ENCODE measurements around the gene UBL5.
A peak's percentile ranks its signal among the peaks of the same experiment; 100 is the strongest.
"Not testable (repeated sequence)": the region's sequence is repeated elsewhere in the genome, so short reads cannot be mapped to it uniquely, and the experiment has no call there.

UBL5 gene

DNA sequence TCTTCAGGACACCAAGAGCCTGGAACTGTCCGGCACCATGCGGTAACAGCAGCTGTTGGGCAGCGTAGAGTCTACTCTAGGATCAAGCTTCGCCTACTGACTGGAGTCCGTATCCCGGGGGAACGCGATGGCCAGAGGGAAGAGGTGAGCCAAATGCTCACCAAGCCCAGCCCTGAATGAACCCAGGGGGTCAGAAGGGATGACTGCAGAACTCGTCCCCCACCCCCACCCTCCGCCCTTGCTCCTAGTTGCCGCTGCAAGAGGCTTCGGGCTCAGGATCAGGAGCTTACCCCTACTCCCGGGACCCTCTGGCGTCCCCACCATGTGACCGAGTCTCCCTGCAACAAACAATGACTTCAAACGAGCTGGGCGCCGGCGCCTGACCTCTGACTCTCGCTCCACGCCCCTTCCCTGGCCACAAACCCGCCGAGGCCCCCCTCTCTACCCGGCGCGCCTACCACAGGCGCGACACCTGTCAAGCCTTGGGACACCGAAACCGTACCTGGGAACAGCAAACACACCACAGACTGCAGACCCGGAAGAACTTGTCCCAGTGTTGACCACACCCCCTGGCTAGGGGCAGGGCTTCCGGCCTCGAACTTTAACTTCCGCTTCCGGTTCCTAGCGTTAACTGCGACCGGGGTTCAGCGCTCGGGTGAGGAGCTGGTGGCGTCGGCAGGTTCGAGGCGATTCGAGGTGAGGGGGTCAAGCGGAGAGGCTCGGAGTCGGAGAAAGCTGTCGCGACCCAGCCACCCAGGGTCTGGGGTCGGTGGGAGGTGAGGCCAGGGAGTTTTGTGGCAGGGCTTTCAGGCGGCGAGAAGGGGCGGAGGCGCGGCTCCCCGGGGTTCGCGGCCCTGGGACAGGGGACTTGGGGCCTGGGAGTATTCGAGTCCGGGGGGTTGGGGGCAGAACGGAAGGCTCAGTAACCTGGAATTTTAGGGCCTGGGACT is at the start of gene UBL5:
UBL5 (plus strand) TSS at position 630 of the 950 bp plus-strand sequence. CDS start 420 bp downstream, outside the sequence.
- peak; percentile 81 to 85 for DNase-seq (ENCODE audit: low read depth in 2 of 2)

DNA sequence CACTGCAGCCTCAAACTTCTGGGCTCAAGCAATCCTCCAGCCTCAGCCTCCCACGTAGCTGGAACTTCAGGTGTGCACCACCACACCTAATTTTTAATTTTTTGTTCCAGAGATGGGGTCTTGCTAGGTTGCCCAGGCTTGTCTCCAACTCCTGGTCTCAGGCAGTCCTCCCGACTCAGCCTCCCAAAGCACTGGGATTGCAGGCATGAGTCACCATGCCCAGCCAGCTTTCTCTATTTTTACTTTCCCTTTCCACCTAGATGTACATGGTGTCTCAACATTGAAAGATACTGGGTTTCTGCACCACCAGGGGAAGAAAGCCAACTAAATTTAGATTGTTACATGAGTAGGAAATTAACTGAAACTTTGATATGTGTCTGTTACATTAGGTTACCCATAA is 45.4 kb upstream of the UBL5 start:
- no peak for DNase-seq (ENCODE audit: low read depth in 2 of 2)

DNA sequence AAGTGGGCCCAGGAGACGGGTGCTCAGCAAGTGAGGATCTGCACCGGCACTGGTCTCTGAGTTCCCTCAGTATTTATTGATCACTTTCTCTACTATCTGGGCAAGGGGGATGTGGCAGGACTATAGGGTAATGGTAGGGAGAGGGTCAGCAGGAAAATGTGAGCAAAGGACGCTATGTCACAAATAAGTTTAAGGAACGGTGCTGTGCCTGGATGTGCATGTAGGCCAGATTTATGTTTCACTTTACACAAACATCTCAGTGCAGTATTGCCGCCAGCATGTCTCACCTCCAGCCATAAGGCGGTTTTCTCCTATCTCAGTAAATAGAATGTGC is 43.6 kb upstream of the UBL5 start:
- not testable (repeated sequence) for DNase-seq (ENCODE audit: low read depth in 2 of 2)

DNA sequence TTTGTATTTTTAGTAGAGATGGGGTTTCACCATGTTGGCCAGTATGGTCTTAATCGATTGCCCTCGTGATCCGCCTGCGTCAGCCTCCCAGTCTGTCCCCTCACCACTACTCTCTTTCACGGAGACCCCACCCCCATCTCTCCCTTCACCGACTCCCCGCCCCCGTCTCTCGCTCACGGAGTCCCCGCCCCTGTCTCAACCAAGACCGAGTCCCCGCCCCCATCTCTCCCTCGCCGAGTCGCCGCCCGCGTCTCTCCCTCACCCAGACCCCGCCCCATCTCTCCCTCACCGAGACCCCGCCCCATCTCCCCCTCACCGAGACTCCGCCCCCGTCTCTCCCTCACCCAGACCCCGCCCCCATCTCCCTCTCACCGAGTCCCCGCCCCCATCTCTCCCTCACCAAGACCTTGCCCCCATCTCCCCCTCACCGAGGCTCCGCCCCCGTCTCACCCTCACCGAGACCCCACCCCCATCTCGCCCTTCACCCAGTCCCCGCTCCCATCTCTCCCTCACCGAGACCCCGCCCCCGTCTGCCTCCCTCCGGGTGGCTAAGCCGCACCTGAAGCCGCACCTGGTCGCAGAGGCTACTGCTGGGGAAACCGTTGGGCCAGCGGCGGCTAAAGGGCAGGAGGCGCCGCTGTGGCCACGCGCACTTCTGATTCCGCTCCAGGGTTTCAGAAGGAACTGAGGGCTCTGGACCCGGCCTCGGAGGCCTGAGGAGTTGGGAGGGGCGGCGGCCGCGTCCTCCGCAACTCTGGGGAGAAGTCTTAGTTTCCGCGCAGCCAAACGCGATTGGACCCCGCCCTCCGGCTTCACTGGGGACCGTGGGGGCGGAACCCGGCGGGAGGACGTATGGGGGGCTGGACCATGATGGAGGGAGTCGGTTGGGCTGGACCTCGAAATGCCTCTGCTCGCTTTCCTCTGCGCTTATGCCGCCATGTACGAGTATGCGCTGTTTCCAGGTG is 42.1 kb upstream of the UBL5 start:
- DNase-seq (ENCODE audit: low read depth in 2 of 2): peak; percentile 94 to 95

DNA sequence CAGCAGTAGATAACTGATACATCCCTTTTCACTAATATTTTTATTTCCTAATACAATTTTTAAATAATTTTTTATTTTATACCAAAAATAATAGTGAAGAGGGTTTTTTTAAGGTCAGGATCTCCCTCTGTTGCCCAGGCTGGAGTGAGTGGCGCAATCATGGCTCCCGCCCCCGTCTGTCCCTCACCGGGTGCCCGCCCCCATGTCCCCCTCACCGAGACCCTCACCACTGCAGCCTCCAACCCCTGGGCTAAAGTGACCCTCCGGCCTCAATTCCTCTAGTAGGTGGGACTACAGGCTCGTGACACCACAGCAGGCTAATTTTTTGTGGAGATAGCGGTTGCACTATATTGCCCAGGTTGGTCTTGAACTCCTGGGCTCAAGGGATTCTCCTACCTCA is 41.4 kb upstream of the UBL5 start:
- no peak for DNase-seq (ENCODE audit: low read depth in 2 of 2)

DNA sequence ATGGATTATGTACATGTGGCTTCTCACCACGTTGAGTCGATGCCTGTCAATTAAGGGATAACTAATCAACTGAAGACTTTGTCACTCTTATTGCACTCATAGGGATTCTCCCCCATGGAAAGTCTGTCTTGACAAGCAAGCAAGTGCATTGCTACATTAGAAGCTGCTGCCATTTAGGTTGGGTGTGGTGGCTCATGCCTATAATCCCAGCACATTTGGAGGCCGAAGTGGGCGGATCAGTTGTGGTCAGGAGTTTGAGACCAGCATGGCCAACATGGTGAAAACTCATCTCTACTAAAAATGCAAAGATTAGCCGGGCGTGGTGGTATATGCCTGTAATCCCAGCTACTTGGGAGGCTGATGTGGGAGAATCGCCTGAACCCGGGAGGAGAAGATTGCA is 40.9 kb upstream of the UBL5 start:
- DNase-seq (ENCODE audit: low read depth in 2 of 2): no peak

DNA sequence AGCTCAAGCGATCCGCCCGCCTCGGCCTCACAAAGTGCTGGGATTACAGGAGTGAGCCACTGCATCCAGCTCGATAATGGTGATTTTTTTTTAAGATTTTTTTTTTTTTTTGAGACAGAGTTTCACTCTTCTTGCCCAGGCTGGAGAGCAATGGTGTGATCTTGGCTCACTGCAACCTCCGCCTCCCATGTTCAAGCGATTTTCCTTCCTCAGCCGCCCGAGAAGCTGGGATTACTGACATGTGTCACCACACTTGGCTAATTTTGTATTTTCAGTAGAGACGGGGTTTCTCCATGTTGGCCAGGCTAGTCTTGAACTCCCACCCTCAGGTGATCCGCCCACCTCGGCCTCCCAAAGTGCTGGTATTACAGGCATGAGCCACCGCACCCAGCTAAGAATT is 39.1 kb upstream of the UBL5 start:
- not testable (repeated sequence) for DNase-seq (ENCODE audit: low read depth in 2 of 2)

DNA sequence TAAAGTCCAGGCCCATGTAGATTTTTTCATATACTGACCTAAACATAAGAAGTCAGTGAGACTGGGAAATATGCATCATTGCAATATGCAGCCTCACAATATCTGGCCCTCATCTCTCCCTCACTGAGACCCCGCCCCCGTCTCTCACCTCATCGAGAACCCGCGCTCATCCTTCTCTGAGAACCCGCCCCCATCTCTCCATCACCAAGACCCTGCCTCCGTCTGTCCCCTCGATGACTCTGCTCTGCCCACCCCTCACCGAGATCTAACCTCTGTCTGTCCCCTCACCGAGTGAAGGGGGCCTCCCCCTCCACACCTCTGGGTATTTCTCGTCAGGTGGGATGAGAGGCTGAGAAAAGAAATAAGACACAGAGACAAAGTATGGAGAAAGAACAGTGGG is 38.7 kb upstream of the UBL5 start:
- DNase-seq (ENCODE audit: low read depth in 2 of 2): no peak

DNA sequence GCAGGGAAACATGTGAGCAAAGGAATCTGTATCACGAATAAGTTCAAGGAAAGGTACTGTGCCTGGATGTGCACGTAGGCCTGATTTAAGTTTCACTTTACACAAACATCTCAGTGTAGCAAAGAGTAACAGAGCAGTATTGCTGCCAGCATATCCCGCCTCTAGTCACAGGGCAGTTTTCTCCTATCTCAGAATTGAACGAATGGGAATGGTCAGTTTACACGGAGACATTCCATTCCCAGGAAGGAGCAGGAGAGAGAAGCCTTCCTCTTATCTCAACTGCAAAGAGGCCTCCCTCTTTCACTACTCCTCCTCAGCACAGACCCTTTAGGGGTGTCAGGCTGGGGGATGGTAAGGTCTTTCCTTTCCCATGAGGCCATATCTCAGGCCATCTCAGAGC is 38.1 kb upstream of the UBL5 start:
- not testable (repeated sequence) for DNase-seq (ENCODE audit: low read depth in 2 of 2)

DNA sequence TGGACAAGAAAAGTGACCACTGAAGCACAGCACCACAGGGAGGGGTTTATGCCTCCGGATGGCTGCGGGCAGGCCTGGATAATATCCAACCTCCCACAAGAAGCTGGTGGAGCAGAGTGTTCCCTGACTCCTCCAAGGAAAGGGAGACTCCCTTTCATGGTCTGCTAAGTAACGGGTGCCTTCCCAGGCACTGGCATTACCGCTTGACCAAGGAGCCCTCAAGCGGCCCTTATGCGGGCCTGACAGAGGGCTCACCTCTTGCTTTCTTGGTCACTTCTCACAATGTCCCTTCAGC is 36.7 kb upstream of the UBL5 start:
- DNase-seq (ENCODE audit: low read depth in 2 of 2): not testable (repeated sequence)

DNA sequence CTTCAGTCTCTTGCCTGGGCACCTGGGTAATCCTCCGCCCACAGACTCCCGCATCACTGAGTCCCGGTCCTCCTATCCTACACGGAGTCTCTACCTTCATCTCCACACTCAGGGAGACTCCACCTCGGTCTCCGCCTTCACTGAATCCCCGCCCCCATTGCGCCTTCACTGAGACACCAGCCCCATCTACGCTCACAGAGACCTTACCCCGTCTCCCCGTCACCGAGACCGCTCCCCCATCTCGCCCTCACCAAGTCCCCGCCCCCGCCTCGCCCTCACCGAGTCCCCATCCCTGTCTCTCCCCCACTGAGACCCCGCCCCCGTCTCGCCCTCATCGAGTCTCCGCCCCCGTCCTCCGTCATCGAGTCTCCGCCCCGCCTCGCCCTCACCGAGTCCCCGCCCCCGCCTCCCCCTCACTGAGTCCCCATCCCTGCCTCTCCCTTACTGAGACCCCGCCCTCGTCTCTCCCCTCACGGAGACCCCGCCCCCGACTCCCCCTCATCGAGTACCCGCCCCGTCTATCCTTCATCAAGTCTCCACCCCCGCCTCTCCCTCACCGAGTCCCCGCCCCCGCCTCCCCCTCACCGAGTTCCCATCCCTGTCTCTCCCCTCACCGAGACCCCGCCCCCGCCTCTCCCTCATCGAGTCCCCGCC is 36.0 kb upstream of the UBL5 start:
- peak; percentile 81 to 85 for DNase-seq (ENCODE audit: low read depth in 2 of 2)

DNA sequence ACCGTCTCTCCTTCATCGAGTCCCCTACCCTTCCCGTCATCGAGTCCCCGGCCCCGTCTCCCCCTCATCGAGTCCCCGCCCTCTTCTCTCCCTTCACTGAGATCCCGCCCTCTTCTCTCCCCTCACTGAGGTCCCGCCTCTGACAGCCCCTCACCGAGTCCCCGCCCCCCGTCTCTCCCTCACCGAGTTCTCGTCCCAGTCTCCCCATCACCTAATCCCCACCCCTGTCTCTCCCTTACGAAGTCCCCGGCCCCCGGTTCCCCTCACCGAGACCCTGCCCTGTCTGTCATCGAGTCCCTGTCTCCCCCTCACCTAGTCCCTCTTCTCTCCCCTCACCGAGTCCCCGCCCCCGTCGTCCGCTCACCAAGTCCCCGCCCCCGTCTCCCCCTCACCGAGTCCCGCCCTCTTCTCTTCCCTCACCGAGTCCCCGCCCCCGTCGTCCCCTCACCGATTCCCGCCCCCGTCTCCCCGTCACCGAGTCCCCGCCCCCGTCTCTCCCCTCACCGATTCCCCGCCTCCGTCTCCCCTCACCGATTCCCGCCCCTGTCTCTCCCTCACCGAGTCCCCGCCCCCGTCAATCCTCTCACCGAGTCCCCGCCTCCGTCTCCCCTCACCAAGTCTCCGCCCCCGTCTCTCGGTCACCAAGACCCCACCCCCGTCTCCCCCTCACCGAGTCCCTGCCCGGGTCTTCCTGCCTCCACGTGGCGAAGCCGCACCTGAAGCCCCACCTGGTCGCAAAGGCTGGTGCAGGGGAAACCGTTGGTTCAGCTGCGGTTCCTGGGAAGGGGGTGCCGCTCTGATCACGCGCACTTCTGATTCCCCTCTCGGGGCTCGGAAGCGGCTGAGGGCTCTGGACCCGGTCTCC is 35.3 kb upstream of the UBL5 start:
- peak; percentile 74 to 84 for DNase-seq (ENCODE audit: low read depth in 2 of 2)

DNA sequence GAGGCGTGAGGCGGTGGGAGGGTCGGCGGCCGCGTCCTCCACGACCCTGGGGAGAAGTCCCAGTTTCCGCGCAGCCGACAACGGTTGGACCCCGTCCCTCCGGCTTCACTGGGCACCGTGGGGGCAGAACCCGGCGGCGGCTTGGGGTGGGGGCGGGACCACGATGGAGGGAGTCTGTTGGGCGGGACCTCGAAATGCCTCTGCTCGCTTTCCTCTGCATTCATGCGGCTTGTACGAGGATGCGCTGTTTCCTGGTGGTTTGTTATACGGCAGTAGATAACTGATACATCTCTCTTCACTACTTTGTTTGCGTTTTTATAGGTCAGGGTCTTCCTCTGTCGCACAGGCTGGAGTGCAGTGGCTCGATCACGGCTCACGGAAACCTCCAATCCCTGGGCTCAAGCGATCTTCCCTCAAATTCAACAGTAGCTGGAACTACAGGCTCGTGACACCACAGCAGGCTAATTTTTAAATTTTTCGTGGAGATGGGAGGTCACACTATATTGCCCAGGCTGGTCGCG is 34.6 kb upstream of the UBL5 start:
- DNase-seq (ENCODE audit: low read depth in 2 of 2): peak; percentile 35 to 54

DNA sequence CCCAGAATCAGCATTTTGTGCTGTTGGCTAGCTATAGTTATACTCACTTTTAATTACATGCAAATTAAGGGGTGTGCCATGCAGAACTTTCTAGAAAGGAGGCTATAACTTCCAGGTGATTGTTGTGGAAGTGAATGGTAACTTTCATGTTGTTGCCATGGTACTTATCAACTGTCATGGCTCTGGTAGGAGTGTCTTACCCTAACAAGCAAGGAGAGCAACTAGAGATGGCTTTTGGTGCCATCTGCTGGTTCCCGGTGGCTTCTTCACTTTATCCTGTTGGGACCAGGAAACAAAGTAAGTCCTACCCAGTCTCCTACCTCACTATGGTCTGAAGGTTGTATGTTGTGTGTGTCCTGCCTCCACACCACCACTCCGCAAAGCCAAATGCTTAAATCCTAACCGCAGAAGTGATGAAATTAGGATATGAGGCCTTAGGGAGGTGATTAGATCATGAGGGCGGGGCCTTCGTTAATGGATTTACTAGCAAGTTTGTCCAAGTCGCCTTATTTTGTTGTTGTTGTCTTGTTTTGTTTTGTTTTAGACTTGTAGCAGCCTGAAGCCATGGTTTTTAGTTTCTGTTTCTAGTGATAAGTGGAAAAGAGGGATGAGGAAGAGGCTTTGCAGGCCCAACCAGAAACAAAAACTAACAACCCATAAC is 31.5 kb upstream of the UBL5 start:
- DNase-seq (ENCODE audit: low read depth in 2 of 2): peak; percentile 66 to 72

DNA sequence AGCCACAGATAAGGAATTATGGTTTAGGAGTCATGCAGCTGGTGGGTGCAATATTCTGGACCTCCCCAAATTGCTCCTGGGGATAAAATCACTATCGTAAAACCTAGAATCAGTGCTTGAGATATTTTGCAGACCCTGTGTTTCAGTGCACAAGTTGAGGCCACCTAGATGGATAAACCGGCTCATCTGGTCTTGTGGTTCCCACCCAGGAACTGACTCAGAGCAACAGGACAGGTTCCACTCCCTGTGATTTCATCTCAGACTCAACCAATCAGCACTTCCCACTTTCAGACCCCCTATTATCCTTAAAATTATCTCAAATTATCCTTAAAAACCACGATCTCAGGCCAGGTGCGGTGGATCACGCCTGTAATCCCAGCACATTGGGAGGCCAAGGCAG is 29.8 kb upstream of the UBL5 start:
- DNase-seq (ENCODE audit: low read depth in 2 of 2): no peak

DNA sequence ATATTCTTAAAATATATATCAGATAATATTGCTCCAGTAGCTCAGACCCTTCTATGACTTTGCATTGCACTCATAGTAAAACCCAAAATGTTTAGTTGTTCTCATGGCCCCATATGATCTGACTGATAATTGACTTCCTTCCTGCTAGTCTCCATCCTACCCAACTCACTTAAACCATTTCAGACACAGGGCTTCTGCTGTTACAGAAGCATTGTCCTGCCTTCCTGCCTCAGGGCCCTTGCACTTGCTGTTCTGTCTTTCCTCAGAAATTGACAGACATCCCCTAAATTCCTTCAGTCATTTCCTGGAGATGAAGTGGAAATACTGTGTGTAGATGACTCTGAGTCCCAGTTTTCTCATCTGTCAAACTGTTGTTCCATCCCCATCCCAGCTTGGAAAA is 28.6 kb upstream of the UBL5 start:
- no peak for DNase-seq (ENCODE audit: low read depth in 2 of 2)

DNA sequence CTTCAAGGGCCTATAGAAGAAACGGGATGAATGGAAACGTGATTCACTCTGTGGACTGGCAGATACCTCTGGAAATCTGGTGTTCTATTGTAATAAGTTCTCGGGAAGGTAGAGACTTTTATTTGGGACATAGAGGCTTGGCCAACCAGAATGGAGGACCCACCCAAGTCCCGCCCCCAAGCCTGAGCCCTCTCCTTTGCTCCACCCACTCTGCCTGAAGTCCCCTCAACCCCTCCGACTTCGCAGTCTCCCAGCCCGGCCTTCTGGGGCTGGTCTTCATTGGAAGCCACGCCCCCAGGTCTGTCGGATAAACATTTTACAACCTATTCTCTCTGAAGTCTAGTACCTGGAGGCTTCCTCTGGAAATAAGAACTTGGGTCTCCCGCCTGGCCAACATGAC is 25.7 kb upstream of the UBL5 start:
- DNase-seq (ENCODE audit: low read depth in 2 of 2): no peak

DNA sequence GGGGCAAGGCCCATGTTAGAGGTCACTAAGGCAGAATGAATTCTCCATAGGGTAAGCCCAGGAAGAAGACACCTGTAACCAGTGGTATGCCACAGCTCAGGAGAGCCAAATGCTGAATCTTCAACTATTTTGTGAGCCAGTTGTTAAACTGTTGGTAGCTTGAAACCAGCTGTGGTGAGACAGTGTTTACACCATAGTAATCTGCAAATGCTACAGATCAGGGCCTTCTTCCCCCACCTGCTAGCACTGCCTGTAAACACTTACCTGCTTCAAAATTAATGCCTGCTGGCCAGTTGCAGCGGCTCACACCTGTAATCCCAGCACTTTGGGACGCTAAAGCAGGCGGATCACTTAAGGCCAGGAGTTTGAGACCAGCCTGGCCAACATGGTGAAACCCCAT is 20.9 kb upstream of the UBL5 start:
- DNase-seq (ENCODE audit: low read depth in 2 of 2): no peak

DNA sequence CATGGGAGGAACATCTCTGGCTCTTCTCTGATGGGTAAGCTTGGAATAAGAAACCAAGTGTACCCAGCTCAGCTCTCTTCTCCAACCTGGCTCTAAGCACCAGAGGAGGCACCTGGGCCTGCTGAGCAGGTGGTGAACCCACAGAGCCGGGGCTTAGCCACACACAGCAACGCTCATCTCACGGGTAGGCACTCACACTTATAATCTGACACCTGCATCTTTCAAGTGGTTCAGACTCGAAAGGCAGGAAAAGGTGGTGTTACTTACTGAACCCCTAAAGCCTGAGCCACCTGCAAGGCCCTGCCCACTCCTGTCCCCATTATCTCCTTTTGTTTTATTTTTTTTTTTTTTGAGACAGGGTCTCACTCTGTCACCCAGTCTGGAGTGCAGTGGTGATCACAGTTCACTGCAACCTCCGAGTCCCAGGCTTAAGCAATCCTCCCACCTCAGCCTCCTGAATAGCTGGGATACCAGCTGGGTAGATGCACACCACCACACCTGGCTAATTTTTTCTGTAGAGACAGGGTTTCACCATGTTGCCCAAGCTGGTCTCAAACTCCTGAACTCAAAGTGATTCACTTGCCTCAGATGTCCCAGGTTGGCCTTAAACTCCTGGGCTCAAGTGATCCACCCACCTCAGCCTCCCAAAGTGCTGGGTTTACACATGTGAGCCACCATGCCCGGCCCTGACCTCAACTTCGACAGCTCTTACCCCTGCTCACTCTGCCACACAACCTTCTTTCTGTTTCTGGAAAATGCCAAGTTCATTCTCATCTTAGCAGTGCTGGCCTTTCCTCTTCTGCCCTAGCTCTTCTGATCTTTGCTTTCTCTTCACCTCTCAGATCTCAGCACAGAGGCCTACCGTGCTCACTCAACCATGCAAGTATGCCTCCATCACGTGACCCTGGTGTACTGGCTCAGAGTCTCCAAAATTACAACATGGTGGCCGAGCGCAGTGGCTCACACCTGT is 18.6 kb upstream of the UBL5 start:
- no peak for DNase-seq (ENCODE audit: low read depth in 2 of 2)
